IPS-20b (cell line): ENCODE results near the gene HAUS8.
"Not testable (repeated sequence)": the region's sequence is repeated elsewhere in the genome, so short reads cannot be mapped to it uniquely, and the experiment has no call there.

ENCODE experiments used
- H3K27ac ChIP-seq: one replicate; pipeline ENCODE4 v1.5.1; 2013; ENCODE audit warnings: low read length
- H3K27me3 ChIP-seq: 2 replicates; pipeline ENCODE4 v1.6.1; 2013; ENCODE audit warnings: mild to moderate bottlenecking, low read length, inconsistent platforms; ENCODE audit not compliant: insufficient read depth
- H3K36me3 ChIP-seq: 2 replicates; pipeline ENCODE4 v1.6.1; 2013; ENCODE audit warnings: low read depth, mild to moderate bottlenecking, inconsistent platforms, low read length, moderate library complexity; ENCODE audit not compliant: insufficient read depth
- H3K4me1 ChIP-seq: 2 replicates; pipeline ENCODE4 v1.6.1; 2013; ENCODE audit warnings: mild to moderate bottlenecking, control low read depth, inconsistent platforms, low read length, moderate library complexity; ENCODE audit not compliant: insufficient read depth
- H3K4me3 ChIP-seq: 2 replicates; pipeline ENCODE4 v1.5.1; 2013; ENCODE audit warnings: mild to moderate bottlenecking, low read length, inconsistent platforms
- H3K9ac ChIP-seq: 2 replicates; pipeline ENCODE4 v1.6.1; 2013; ENCODE audit warnings: low read depth, mild to moderate bottlenecking, inconsistent platforms, low read length, moderate library complexity
- H3K9me3 ChIP-seq: 2 replicates; pipeline ENCODE4 v1.6.1; 2013; ENCODE audit warnings: mild to moderate bottlenecking, low read depth, low read length, inconsistent platforms; ENCODE audit not compliant: insufficient read depth

HAUS8 gene

GRCh38 chr19:17025361-17025760 lies 49.9 kb downstream of the HAUS8 start:
- Histone ChIP-seq H3K9ac (peak overlapping the region; percentile 73; the same call in 1 of the 2 replicates), H3K4me1 (peaks cover 5% of the 10 kb centered on the region; the same call in 1 of the 2 replicates), H3K9me3 (no peaks in the 10 kb centered on the region), H3K36me3 (no peaks in the 10 kb centered on the region; the same call in 1 of the 2 replicates), H3K27ac (no peak overlapping the region), H3K27me3 (peaks cover 23% of the 10 kb centered on the region), H3K4me3 (peak overlapping the region; percentile 89)

GRCh38 chr19:17024941-17025340 lies 50.3 kb downstream of the HAUS8 start:
- not testable (repeated sequence) for H3K4me1 ChIP-seq, H3K4me3 ChIP-seq, H3K36me3 ChIP-seq, H3K9me3 ChIP-seq, H3K9ac ChIP-seq, H3K27ac ChIP-seq
- H3K27me3 ChIP-seq: peaks cover 23% of the 10 kb centered on the region

- H3K27ac ChIP-seq: no peak overlapping the region
- H3K4me1 ChIP-seq: peaks cover 5% of the 10 kb centered on the region; the same call in 1 of the 2 replicates
- H3K27me3 ChIP-seq: peaks cover 23% of the 10 kb centered on the region
- no peaks in the 10 kb centered on the region; the same call in 1 of the 2 replicates for H3K36me3 ChIP-seq
- no peak overlapping the region for H3K9ac ChIP-seq
- no peaks in the 10 kb centered on the region for H3K9me3 ChIP-seq
- H3K4me3 ChIP-seq: no peak overlapping the region
Observed at GRCh38 chr19:17023805-17024204, 51.4 kb downstream of the HAUS8 start.

GRCh38 chr19:17022738-17023137 lies 52.5 kb downstream of the HAUS8 start:
- no peaks in the 10 kb centered on the region for H3K9me3 ChIP-seq

GRCh38 chr19:17021793-17022590 lies 53.3 kb downstream of the HAUS8 start:
- H3K27me3 ChIP-seq: peaks cover 18% of the 10 kb centered on the region
- H3K27ac ChIP-seq: no peak overlapping the region
- peaks cover 5% of the 10 kb centered on the region; the same call in 1 of the 2 replicates for H3K4me1 ChIP-seq
- no peaks in the 10 kb centered on the region; the same call in 1 of the 2 replicates for H3K9me3 ChIP-seq
- H3K4me3 ChIP-seq: no peak overlapping the region
- no peaks in the 10 kb centered on the region; the same call in 1 of the 2 replicates for H3K36me3 ChIP-seq
- H3K9ac ChIP-seq: no peak overlapping the region

More at GRCh38 chr19:17022738-17023137, 52.5 kb downstream of the HAUS8 start:
- no peak overlapping the region for H3K27ac ChIP-seq
- H3K4me1 ChIP-seq: peaks cover 5% of the 10 kb centered on the region; the same call in 1 of the 2 replicates
- H3K9ac ChIP-seq: no peak overlapping the region
- H3K27me3 ChIP-seq: peaks cover 18% of the 10 kb centered on the region
- H3K4me3 ChIP-seq: no peak overlapping the region
- no peaks in the 10 kb centered on the region; the same call in 1 of the 2 replicates for H3K36me3 ChIP-seq

- no peaks in the 10 kb centered on the region; the same call in 1 of the 2 replicates for H3K36me3 ChIP-seq
- no peaks in the 10 kb centered on the region; the same call in 1 of the 2 replicates for H3K9me3 ChIP-seq
- H3K4me1 ChIP-seq: peaks cover 5% of the 10 kb centered on the region; the same call in 1 of the 2 replicates
- no peak overlapping the region for H3K9ac ChIP-seq
- no peak overlapping the region for H3K27ac ChIP-seq
- H3K4me3 ChIP-seq: no peak overlapping the region
- H3K27me3 ChIP-seq: peaks cover 18% of the 10 kb centered on the region
Observed at GRCh38 chr19:17021328-17021727, 53.9 kb downstream of the HAUS8 start.

GRCh38 chr19:17020823-17021222 lies 54.4 kb downstream of the HAUS8 start:
- Histone ChIP-seq H3K36me3 (no peaks in the 10 kb centered on the region; the same call in 1 of the 2 replicates), H3K9ac (no peak overlapping the region), H3K27ac (no peak overlapping the region), H3K4me1 (peaks cover 5% of the 10 kb centered on the region; the same call in 1 of the 2 replicates), H3K9me3 (no peaks in the 10 kb centered on the region; the same call in 1 of the 2 replicates), H3K4me3 (no peak overlapping the region), H3K27me3 (peaks cover 13% of the 10 kb centered on the region)

GRCh38 chr19:17020385-17020784 lies 54.9 kb downstream of the HAUS8 start:
- no peaks in the 10 kb centered on the region; the same call in 1 of the 2 replicates for H3K36me3 ChIP-seq
- no peak overlapping the region for H3K9ac ChIP-seq
- no peak overlapping the region for H3K27ac ChIP-seq
- H3K9me3 ChIP-seq: no peaks in the 10 kb centered on the region; the same call in 1 of the 2 replicates
- H3K4me3 ChIP-seq: no peak overlapping the region
- peaks cover 9% of the 10 kb centered on the region for H3K27me3 ChIP-seq
- peaks cover under 1% of the 10 kb centered on the region; the same call in 1 of the 2 replicates for H3K4me1 ChIP-seq

- not testable (repeated sequence) for H3K4me1 ChIP-seq, H3K9me3 ChIP-seq, H3K9ac ChIP-seq, H3K36me3 ChIP-seq, H3K4me3 ChIP-seq, H3K27me3 ChIP-seq, H3K27ac ChIP-seq
Observed at GRCh38 chr19:17014212-17014861, 60.9 kb downstream of the HAUS8 start.

GRCh38 chr19:17011485-17011884 lies 63.8 kb downstream of the HAUS8 start:
- no peaks in the 10 kb centered on the region for H3K27me3 ChIP-seq
- no peak overlapping the region for H3K9ac ChIP-seq
- H3K36me3 ChIP-seq: no peaks in the 10 kb centered on the region
- H3K27ac ChIP-seq: no peak overlapping the region
- no peaks in the 10 kb centered on the region for H3K4me1 ChIP-seq
- H3K4me3 ChIP-seq: no peak overlapping the region
- no peaks in the 10 kb centered on the region for H3K9me3 ChIP-seq

- Histone ChIP-seq H3K27ac (no peak overlapping the region), H3K27me3 (no peaks in the 10 kb centered on the region), H3K9me3 (no peaks in the 10 kb centered on the region), H3K4me3 (no peak overlapping the region), H3K36me3 (no peaks in the 10 kb centered on the region), H3K9ac (no peak overlapping the region), H3K4me1 (no peaks in the 10 kb centered on the region)
Observed at GRCh38 chr19:17006579-17006978, 68.7 kb downstream of the HAUS8 start.
